MM.1S (cell line): ENCODE data around the gene NETO1.

Experiments
- CTCF ChIP-seq: fragments of 300-600 bp; sonication (generic); IDR thresholded peaks from 2 replicates; pipeline ENCODE4 v1.5.1; 2016; ENCODE audit warnings: antibody characterized with exemption, low read length, mixed read lengths
- EZH2phosphoT487 ChIP-seq: fragments of 300-600 bp; sonication (generic); IDR thresholded peaks from 2 replicates; pipeline ENCODE4 v1.6.1; 2018; ENCODE audit warnings: antibody characterized with exemption, low read length

- TF ChIP-seq CTCF (no peak), EZH2phosphoT487 (no peak)
Measured at GRCh38 chr18:72840109-72840508, 27.7 kb downstream of the NETO1 start.
